HEK293 (cell line): ENCODE measurements around the gene MCHR1.

Source experiments
- CTCF ChIA-PET: fragments of 350-600 bp; formaldehyde crosslinking; extraction: SDS; loops from one replicate; lab custom pipeline; 2021; ENCODE audit warnings: antibody characterized with exemption; lab: Yijun Ruan, JAX
- POLR2A ChIA-PET: fragments of 300-600 bp; formaldehyde crosslinking; extraction: SDS; loops from one replicate; lab custom pipeline; 2020; ENCODE audit warnings: antibody characterized with exemption, inconsistent platforms; lab: Yijun Ruan, JAX
- H3K27ac ChIP-seq: fragments of 200-500 bp; sonication (Bioruptor generic); 2 replicates; pipeline ENCODE4 v1.5.1; 2014; ENCODE audit warnings: low read depth, low read length, control low read depth, inconsistent platforms; ENCODE audit errors: extremely low read depth
- H3K36me3 ChIP-seq, 2 experiments: fragments of 200-500 bp in 1 of 2; sonication (Bioruptor generic) in 1 of 2; 1 replicate in 1 of 2; 2 replicates in 1 of 2; pipeline ENCODE4 v1.5.1; 2014 to 2017; ENCODE audit warnings: inconsistent platforms in 2 of 2, low read length in 2 of 2; ENCODE audit not compliant: control insufficient read depth in 2 of 2, insufficient read depth in 1 of 2
- H3K4me1 ChIP-seq: fragments of 200-500 bp; sonication (Bioruptor generic); 2 replicates; pipeline ENCODE4 v1.5.1; 2014; ENCODE audit warnings: mild to moderate bottlenecking, low read length, inconsistent platforms; ENCODE audit not compliant: control insufficient read depth, insufficient read depth
- H3K4me3 ChIP-seq: 2 replicates; pipeline ENCODE4 v1.5.1; 2011; ENCODE audit warnings: low read depth, mild to moderate bottlenecking, control low read depth, low read length, moderate library complexity
- H3K9me3 ChIP-seq: fragments of 200-500 bp; sonication (Bioruptor generic); 2 replicates; pipeline ENCODE4 v1.5.1; 2014; ENCODE audit warnings: low read depth, low read length, inconsistent platforms; ENCODE audit not compliant: control insufficient read depth, insufficient read depth
- GLIS1 ChIP-seq: fragments of 450-650 bp; formaldehyde crosslinking; IDR thresholded peaks from 2 replicates; pipeline ENCODE4 v1.5.1; 2016; ENCODE audit warnings: missing biosample characterization, missing genetic modification characterization
- SP7 ChIP-seq: fragments of 450-650 bp; formaldehyde crosslinking; IDR thresholded peaks from 2 replicates; pipeline ENCODE4 v1.5.1; 2016; ENCODE audit warnings: missing biosample characterization, missing genetic modification characterization
- ZFHX2 ChIP-seq: fragments of 450-650 bp; formaldehyde crosslinking; conservative IDR thresholded peaks from 2 replicates; pipeline ENCODE4 v1.5.1; 2016; ENCODE audit warnings: missing biosample characterization, missing genetic modification characterization
- ZNF121 ChIP-seq: fragments of 450-650 bp; formaldehyde crosslinking; IDR thresholded peaks from 2 replicates; pipeline ENCODE4 v1.5.1; 2016; ENCODE audit warnings: missing biosample characterization, missing genetic modification characterization
- ZNF302 ChIP-seq: fragments of 450-650 bp; formaldehyde crosslinking; IDR thresholded peaks from 2 replicates; pipeline ENCODE4 v1.5.1; 2016; ENCODE audit warnings: missing biosample characterization, missing genetic modification characterization, low read depth
- ZNF335 ChIP-seq: fragments of 450-650 bp; formaldehyde crosslinking; conservative IDR thresholded peaks from 2 replicates; pipeline ENCODE4 v1.5.1; 2016; ENCODE audit warnings: missing biosample characterization, missing genetic modification characterization
- ZNF366 ChIP-seq: fragments of 450-650 bp; formaldehyde crosslinking; conservative IDR thresholded peaks from 2 replicates; pipeline ENCODE4 v1.5.1; 2016; ENCODE audit warnings: missing biosample characterization, missing genetic modification characterization
- ZNF473 ChIP-seq: fragments of 450-650 bp; formaldehyde crosslinking; IDR thresholded peaks from 2 replicates; pipeline ENCODE4 v1.5.1; 2017; ENCODE audit warnings: missing biosample characterization, missing genetic modification characterization
- ZNF555 ChIP-seq: fragments of 450-650 bp; formaldehyde crosslinking; conservative IDR thresholded peaks from 2 replicates; pipeline ENCODE4 v1.5.1; 2017; ENCODE audit warnings: missing biosample characterization, mild to moderate bottlenecking, missing genetic modification characterization, inconsistent platforms
- ZNF596 ChIP-seq: fragments of 450-650 bp; IDR thresholded peaks from 2 replicates; pipeline ENCODE4 v1.5.0; 2018; ENCODE audit warnings: missing biosample characterization, mild to moderate bottlenecking, missing genetic modification characterization, moderate library complexity
- ZNF654 ChIP-seq: fragments of 450-650 bp; formaldehyde crosslinking; IDR thresholded peaks from 2 replicates; pipeline ENCODE4 v1.5.1; 2016; ENCODE audit warnings: low read depth, missing biosample characterization, missing genetic modification characterization
- TF ChIP-seq, protein P1 (sequence below): fragments of 450-650 bp; formaldehyde crosslinking; IDR thresholded peaks from 2 replicates; pipeline ENCODE4 v1.5.1; 2017; ENCODE audit warnings: missing biosample characterization, missing genetic modification characterization
- TF ChIP-seq, protein P2 (sequence below): fragments of 450-650 bp; formaldehyde crosslinking; IDR thresholded peaks from 2 replicates; pipeline ENCODE4 v1.5.1; 2017; ENCODE audit warnings: missing biosample characterization, missing genetic modification characterization
- TF ChIP-seq, protein P3 (sequence below): fragments of 450-650 bp; formaldehyde crosslinking; IDR thresholded peaks from 2 replicates; pipeline ENCODE4 v1.5.1; 2016; ENCODE audit warnings: missing biosample characterization, missing genetic modification characterization

Gene MCHR1

DNA sequence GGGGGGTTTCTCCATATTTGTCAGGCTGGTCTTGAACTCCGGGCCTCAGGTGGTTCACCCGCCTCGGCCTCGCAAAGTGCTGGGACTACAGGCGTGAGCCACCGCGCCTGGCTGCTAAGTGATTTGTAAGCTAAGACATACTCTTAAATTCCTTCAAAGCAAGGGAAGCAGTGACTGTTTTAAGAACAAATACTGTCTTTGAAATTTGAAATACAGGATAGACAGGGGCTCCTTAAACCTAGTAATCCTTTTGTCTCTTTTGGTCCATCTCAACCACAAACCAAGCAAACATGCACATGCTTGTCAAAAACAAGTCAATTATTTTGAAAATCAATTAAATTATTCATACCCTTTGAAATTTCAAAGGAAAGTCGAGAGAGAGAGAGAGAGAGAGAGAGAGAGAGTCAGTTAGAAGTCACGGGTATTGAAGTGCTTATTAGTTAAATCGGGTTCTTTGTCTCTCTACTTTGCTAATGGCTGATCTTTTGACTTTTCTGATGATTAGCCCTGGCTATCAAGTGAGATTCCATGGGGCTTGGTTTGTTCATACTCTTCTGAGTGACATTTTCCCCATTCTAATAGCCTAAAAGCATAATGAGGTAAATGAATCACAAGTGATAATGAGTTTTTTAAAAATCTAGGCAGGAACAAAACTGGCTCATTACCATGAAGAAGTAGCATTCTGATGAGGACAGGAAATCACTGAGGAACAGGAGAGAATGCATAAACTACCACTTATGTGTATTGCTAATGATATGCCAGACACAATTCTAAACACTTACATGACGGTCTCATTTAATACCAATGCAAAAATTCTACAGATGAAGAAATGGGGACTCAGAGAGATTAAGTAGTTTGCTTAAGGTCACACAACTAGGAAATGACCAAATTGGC lies 48.0 kb downstream of the MCHR1 start:
- no peak overlapping the region for H3K27ac ChIP-seq
- H3K36me3 ChIP-seq: no peaks in the 10 kb centered on the region
- TF ChIP-seq, protein P1, sequence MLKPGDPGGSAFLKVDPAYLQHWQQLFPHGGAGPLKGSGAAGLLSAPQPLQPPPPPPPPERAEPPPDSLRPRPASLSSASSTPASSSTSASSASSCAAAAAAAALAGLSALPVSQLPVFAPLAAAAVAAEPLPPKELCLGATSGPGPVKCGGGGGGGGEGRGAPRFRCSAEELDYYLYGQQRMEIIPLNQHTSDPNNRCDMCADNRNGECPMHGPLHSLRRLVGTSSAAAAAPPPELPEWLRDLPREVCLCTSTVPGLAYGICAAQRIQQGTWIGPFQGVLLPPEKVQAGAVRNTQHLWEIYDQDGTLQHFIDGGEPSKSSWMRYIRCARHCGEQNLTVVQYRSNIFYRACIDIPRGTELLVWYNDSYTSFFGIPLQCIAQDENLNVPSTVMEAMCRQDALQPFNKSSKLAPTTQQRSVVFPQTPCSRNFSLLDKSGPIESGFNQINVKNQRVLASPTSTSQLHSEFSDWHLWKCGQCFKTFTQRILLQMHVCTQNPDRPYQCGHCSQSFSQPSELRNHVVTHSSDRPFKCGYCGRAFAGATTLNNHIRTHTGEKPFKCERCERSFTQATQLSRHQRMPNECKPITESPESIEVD (tag by site-specific recombination): 0 out of 2 replicates have a peak, but pooled peaks have one; percentile 39
- no peak for TF ChIP-seq ZNF555 (tag by site-specific recombination)
- 0 out of 2 replicates have a peak, but pooled peaks have one; percentile 21 for TF ChIP-seq ZNF335 (tag by site-specific recombination)
- peak; percentile 86 for TF ChIP-seq SP7 (tag by site-specific recombination)
- no peak for TF ChIP-seq ZNF302 (tag by site-specific recombination)
- TF ChIP-seq ZNF596 (tag by site-specific recombination): peak; percentile 89
- TF ChIP-seq ZNF366 (tag by site-specific recombination): 0 out of 2 replicates have a peak, but pooled peaks have one; percentile 16
- 0 out of 2 replicates have a peak, but pooled peaks have one; percentile 1 for TF ChIP-seq ZNF121 (tag by site-specific recombination)
- ChIA-PET POLR2A (no interaction called here), CTCF (interaction anchor here (0.7 to 1.1 kb wide), 3 partner anchors 22 to 674 kb away, joined by 4 to 6 read pairs (median 5); no protein-coding TSS in a partner anchor)
- no peak overlapping the region for H3K4me3 ChIP-seq
- no peaks in the 10 kb centered on the region for H3K9me3 ChIP-seq
- H3K4me1 ChIP-seq: peaks cover 9% of the 10 kb centered on the region; the same call in 1 of the 2 replicates

DNA sequence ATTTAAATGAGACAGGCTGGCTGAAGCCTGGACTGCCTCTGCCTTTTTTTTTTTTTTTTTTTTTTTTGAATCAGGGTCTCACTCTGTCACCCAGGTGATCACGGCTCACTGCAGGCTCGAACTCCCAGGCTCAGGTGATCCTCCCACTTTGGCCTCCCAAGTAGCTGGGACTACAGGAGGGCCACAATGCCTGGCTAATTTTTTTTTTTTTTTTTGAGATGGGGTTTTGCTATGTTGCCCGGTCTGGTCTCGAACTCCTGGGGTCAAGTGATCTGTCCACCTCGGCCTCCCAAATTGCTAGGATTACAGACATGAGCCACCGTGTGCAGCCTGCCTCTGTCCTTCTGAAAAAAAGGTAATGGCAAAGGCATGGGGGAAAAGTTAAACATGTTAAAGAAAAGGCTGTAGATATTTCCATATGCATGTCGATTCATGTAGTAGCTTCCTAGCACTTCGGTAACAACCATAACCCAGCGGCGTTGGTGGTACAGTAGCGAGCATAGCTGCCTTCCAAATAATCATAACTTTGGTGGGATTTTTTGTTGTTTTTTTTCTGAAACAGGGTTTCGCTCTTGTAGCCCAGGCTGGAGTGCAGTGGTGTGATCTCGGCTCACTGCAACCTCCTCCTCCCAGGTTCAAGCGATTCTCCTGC lies 48.8 kb downstream of the MCHR1 start:
- no peak for TF ChIP-seq ZNF654 (tag by site-specific recombination)
- TF ChIP-seq, protein P2, sequence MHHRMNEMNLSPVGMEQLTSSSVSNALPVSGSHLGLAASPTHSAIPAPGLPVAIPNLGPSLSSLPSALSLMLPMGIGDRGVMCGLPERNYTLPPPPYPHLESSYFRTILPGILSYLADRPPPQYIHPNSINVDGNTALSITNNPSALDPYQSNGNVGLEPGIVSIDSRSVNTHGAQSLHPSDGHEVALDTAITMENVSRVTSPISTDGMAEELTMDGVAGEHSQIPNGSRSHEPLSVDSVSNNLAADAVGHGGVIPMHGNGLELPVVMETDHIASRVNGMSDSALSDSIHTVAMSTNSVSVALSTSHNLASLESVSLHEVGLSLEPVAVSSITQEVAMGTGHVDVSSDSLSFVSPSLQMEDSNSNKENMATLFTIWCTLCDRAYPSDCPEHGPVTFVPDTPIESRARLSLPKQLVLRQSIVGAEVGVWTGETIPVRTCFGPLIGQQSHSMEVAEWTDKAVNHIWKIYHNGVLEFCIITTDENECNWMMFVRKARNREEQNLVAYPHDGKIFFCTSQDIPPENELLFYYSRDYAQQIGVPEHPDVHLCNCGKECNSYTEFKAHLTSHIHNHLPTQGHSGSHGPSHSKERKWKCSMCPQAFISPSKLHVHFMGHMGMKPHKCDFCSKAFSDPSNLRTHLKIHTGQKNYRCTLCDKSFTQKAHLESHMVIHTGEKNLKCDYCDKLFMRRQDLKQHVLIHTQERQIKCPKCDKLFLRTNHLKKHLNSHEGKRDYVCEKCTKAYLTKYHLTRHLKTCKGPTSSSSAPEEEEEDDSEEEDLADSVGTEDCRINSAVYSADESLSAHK (tag by site-specific recombination): no peak
- peak; percentile 53 for TF ChIP-seq GLIS1 (tag by site-specific recombination)
- TF ChIP-seq, protein P3, sequence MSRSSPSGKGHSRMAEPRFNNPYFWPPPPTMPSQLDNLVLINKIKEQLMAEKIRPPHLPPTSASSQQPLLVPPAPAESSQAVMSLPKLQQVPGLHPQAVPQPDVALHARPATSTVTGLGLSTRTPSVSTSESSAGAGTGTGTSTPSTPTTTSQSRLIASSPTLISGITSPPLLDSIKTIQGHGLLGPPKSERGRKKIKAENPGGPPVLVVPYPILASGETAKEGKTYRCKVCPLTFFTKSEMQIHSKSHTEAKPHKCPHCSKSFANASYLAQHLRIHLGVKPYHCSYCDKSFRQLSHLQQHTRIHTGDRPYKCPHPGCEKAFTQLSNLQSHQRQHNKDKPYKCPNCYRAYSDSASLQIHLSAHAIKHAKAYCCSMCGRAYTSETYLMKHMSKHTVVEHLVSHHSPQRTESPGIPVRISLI (tag by site-specific recombination): peak; percentile 86; the same call in 1 of the 2 replicates
- no peak for TF ChIP-seq ZNF473 (tag by site-specific recombination)
- no peak for TF ChIP-seq ZFHX2 (tag by site-specific recombination)
- TF ChIP-seq ZNF335 (tag by site-specific recombination): 0 out of 2 replicates have a peak, but pooled peaks have one; percentile 2
- ChIA-PET CTCF (interaction anchor here (0.6 to 1.9 kb wide), 3 partner anchors 23 to 461 kb away, joined by 4 to 11 read pairs (median 4); no protein-coding TSS in a partner anchor), POLR2A (no interaction called here)
- Histone ChIP-seq H3K4me1 (peaks cover 15% of the 10 kb centered on the region), H3K36me3 (no peaks in the 10 kb centered on the region), H3K27ac (peak overlapping the region; percentile 60), H3K4me3 (no peak overlapping the region), H3K9me3 (no peaks in the 10 kb centered on the region)
